ENCODE data around the gene MAP2K5.

MAP2K5 gene

DNA sequence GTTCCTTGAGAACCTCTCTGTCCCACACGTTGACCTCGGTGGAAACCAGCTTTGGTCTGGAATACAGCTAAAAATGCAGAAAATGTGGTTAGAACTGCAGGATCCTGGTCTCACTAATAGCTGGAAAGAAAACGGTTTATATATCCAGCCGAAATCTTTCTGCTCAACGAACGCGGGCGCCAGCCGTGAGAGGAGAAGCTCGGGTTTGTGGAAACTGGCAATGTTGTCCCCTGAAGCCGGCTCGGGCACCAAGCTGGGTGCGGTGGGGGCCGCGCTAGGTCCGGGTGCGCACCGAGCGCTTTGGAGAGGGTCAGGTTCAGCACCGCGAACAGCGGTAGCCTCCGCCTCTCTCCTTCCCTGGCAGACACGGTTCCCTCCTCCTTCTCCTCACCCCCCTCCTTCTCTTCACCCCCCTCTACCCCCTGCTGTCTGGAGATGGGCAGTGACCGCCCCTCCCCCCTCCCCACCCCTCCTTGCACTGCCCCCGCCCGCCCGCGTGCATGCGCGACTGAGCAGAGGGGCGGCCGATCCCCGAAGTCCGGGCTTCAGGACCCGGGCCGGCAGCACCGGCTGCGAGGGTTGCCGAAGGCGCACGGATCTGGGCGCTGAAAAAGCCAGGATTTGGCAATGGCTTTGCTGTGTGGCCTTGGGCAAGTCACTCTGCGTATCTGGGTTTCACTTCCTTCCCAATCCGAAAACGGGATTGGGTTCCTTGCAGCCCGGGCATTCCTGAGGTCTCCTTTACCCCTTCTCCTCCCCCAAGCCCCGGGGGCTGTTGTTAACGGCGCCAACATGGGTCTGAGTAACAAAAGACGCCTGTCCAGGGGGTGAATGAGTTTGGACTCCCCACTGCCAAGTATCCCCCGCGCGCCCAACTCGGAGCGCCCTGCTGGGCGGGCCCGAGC is 282.7 kb downstream of the MAP2K5 start, which contains the start of gene SKOR1:
Gene SKOR1, plus strand, starts transcription at position 534 of the 905 bp plus-strand sequence. Its CDS starts 94 bp downstream, at position 628.
- no peak for DNase-seq (ENCODE audit: low read depth)

- no peak for DNase-seq (ENCODE audit: low read depth)
These were observed 283.6 kb downstream of the MAP2K5 start for GRCh38 chr15:67825881-67826716.

- DNase-seq (ENCODE audit: low read depth): no peak
These were observed 284.4 kb downstream of the MAP2K5 start for GRCh38 chr15:67826717-67827561.

GRCh38 chr15:67827562-67828277 is 285.2 kb downstream of the MAP2K5 start:
- DNase-seq (ENCODE audit: low read depth): no peak

GRCh38 chr15:67828278-67828968 is 285.9 kb downstream of the MAP2K5 start:
- DNase-seq (ENCODE audit: low read depth): no peak

- no peak for DNase-seq (ENCODE audit: low read depth)
These were observed 286.6 kb downstream of the MAP2K5 start for GRCh38 chr15:67828969-67829646.

GRCh38 chr15:67829647-67830504 is 287.4 kb downstream of the MAP2K5 start:
- DNase-seq (ENCODE audit: low read depth): no peak

DNA sequence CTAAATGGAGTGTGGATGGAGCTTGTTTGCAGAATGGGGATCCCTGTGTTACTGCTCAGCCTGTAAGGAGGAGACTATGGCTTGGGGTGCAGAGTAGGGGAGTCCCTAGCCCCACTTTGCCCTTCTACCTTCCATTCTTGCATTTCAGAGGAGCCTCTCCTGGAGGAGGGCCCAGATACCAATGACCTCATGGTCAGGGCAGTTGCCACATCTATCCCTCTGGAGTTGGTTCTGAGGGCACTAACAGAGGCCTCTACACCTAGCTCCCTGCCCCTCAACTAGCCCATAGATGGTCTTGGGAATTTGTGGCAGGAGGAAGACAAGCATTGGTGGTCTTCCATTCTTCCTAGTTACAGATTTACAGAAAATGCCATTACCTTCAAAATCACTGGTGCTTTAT is 288.9 kb downstream of the MAP2K5 start:
- DNase-seq (ENCODE audit: low read depth): no peak

DNA sequence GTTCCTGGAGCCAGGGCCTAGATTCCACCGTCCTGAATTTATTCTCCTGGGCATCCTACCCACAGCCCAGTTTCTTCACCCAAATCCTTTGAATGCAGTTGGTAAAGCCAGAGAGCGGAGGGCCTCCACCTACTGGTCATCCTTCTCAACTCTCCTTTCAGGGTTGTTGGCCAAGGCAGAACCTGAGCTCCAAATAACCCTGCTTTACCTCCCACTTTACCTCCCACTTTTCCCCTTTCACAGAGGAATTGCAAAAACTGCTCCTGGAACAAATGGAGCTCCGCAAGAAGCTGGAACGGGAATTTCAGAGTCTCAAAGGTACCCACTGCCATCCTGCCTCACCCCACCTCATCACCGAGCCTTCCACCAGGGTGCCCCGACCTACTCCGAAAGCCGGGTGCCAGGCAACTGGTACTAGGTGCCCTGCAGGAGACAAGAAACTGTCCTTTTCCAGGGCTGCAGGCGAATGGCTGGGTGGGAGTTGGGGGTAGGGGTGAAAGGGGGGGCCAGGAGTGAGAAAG is 289.6 kb downstream of the MAP2K5 start:
- no peak for DNase-seq (ENCODE audit: low read depth)

DNA sequence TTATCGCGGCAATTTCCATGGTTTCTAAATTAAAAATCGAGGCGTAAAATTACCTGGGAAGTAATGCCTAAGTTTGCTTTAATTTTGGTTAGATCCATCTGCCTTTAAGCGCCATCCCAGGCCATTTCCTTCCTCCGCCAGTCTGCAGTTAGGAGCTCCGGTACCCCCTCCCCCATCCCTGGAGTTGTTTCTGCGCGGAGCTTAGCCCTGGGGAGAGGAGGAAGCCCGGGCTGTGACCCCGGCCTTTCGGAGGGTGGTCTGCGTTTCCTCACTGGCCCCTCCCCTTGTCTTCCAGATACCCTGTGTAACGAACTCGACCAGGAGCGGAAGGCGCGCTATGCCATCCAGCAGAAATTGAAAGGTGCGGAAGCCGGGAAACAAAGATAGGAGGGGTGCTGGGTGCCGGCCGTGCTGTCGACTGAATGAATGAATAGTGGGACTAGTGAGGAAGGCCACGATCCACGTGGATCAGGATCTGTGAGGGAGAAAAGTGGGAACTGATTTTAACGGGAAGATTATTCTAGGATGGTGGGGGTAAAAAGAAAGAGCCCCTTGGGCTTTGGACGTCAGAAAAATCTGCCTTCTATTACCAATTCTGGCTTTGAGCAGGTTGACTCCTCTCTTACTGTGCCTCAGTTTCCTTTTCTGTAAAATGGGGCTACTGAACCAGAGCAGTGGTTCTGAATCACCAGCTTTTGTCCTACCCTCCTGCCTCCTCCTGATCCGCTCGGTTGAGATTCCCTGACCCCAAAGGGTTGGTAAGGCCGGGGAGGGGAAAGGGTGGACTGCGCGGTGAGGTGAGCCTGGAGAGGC is 290.6 kb downstream of the MAP2K5 start:
- DNase-seq (ENCODE audit: low read depth): no peak

- no peak for DNase-seq (ENCODE audit: low read depth)
These were observed 291.4 kb downstream of the MAP2K5 start for GRCh38 chr15:67833710-67834511.

GRCh38 chr15:67834581-67835296 is 292.2 kb downstream of the MAP2K5 start:
- DNase-seq (ENCODE audit: low read depth): no peak

GRCh38 chr15:67835297-67836133 is 293.0 kb downstream of the MAP2K5 start:
- no peak for DNase-seq (ENCODE audit: low read depth)

- DNase-seq (ENCODE audit: low read depth): no peak
These were observed 293.6 kb downstream of the MAP2K5 start for GRCh38 chr15:67836134-67836455.

- DNase-seq (ENCODE audit: low read depth): no peak
These were observed 294.0 kb downstream of the MAP2K5 start for GRCh38 chr15:67836477-67836876.

GRCh38 chr15:67836955-67837354 is 294.5 kb downstream of the MAP2K5 start:
- DNase-seq (ENCODE audit: low read depth): no peak

Measured in activated gamma-delta T cell treated with anti-CD3 and anti-CD28 coated beads, Interleukin-2, amount 50 U/mL, for 16 hours (primary cell).